Fibroblast of villous mesenchyme (primary cell): ENCODE measurements around the gene CDC73. TPM values are rescaled to one million over a fixed set of nuclear protein-coding genes. Genes with fewer than 3 reads are reported as not detected.

Experiments
- DNase-seq: peaks from one replicate; pipeline ENCODE4 v3.0.0-alpha.2; 2010; ENCODE audit warnings: low read depth
- H3K4me3 ChIP-seq: 2 replicates; pipeline ENCODE4 v1.5.1; 2011; ENCODE audit warnings: low read depth, mild to moderate bottlenecking, low read length
- total RNA-seq: library from RNA; depleted of rRNA; stranded (reverse); fragments of >200 nt; gene quantifications from 2 replicates; pipeline ENCODE4 v1.2.3, GENCODE V29; 2012
- TF ChIP-seq, protein P1 (sequence below): IDR thresholded peaks from 2 replicates; pipeline ENCODE4 v1.5.1; 2012; ENCODE audit warnings: low read depth, mild to moderate bottlenecking, low read length; ENCODE audit not compliant: insufficient read depth

Gene CDC73
- total RNA-seq, 1 donor: 40.2 TPM

DNA sequence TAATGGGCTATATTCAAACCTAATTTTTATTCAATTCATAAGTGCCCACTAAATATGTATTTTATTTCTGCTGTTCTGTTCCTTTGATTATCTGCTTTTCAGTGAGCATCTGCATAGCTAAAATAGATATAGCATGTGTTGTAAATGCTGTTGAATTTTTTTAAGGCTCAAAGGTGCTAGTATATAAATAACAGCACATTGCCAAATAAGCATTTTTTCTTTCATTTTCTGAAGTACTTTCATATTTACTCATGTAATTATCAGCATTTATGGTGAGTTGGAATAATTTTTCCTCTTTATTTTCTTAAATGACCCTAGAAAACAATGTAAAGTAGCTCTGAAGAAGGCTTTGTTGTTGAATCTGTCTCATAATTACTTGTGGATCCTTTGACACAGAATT is 134.2 kb downstream of the CDC73 start:
- DNase-seq: no peak
- H3K4me3 ChIP-seq: no peak overlapping the region
- TF ChIP-seq, protein P1, sequence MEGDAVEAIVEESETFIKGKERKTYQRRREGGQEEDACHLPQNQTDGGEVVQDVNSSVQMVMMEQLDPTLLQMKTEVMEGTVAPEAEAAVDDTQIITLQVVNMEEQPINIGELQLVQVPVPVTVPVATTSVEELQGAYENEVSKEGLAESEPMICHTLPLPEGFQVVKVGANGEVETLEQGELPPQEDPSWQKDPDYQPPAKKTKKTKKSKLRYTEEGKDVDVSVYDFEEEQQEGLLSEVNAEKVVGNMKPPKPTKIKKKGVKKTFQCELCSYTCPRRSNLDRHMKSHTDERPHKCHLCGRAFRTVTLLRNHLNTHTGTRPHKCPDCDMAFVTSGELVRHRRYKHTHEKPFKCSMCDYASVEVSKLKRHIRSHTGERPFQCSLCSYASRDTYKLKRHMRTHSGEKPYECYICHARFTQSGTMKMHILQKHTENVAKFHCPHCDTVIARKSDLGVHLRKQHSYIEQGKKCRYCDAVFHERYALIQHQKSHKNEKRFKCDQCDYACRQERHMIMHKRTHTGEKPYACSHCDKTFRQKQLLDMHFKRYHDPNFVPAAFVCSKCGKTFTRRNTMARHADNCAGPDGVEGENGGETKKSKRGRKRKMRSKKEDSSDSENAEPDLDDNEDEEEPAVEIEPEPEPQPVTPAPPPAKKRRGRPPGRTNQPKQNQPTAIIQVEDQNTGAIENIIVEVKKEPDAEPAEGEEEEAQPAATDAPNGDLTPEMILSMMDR: no peak

DNA sequence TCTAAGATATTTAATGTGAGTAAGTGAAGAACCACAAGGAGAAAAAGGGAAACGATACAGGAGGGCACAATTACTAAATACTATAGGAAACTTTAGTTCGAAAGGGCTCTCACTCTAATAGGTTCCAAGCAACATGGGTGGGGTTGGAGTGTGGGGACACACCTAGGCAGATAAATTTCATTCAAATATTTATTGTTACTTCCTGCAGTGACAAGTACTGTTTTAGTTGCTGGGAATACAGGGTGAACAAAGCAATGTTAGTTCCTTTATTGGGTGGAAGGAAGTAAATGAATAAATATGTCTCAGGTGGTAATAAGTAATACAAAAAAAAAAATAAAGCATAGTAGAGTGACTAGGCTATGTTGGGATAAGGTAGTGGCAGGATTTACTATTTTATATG is 137.8 kb downstream of the CDC73 start:
- no peak overlapping the region for H3K4me3 ChIP-seq
- no peak for DNase-seq
- TF ChIP-seq, protein P1: no peak

DNA sequence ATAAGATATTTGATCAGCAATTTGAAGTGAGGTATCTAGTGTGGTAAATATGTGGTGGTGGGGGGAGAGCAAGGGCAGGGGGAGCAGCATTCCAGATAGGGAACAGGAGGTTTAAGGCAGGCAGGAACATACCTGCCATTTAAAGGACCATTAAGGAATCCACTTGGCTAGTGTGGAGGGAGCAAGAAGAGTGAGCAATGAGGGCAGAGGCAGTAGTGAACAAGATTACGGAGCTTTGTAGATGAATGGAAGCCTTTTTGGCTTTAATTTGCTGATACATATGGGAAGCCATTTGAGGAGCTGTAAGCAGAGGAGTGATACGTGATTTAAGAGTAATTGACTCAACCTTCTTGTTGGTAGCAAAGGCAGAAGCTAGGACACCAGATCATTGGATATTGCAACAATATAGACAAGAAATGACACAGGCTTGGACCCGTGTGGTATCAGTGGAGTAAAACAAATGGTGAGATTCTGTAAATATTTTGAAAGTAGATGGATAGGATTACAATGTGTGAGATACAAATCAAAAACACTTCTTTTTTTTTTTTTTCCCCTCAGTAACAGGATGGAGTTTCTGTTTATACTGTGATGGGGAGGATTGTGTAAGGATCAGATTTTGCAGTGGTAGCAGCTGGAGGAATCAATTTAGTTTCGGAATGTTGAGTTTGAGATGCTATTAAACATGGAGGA is 138.4 kb downstream of the CDC73 start:
- DNase-seq: peak; percentile 77
- TF ChIP-seq, protein P1: no peak
- no peak overlapping the region for H3K4me3 ChIP-seq

DNA sequence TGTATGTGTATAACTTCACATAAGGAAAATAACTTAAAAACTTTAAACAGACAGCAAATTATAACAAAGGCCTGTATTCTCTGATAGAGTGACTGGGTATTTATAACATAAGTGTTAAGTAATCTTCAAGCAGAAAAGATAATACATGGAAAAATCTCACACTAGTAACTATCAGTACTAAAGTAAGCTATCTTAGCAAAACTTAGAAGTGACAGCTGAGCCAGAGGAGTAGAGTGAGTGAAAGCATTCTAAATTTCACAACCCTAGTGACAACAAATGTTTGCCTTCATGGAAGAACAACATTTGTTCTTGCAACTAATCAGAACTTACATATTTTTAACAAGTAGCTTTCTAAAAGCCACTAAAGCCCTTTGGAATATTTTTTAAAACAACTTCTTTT is 139.1 kb downstream of the CDC73 start:
- peak; percentile 33 for DNase-seq
- no peak overlapping the region for H3K4me3 ChIP-seq
- TF ChIP-seq, protein P1: no peak

DNA sequence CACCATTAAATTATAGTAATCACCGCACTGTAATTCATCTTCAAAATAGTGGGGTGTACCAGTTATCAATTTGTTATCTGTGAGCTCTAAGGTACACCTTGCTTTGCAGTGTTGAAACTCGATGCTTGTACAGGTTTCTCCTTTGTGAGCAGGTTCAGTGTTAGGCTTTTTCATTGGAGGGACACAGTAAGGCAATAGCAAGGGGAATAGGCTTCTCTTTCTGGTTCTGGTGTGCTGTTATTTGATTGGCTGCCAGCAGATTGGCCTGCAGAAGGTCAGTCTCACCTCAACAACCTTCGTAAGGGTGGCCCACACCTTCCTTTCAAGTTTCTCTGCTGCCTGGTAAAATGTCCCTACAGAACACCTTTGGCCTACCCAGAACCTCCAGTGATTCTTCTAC is 140.8 kb downstream of the CDC73 start:
- TF ChIP-seq, protein P1: no peak
- H3K4me3 ChIP-seq: no peak overlapping the region
- no peak for DNase-seq

DNA sequence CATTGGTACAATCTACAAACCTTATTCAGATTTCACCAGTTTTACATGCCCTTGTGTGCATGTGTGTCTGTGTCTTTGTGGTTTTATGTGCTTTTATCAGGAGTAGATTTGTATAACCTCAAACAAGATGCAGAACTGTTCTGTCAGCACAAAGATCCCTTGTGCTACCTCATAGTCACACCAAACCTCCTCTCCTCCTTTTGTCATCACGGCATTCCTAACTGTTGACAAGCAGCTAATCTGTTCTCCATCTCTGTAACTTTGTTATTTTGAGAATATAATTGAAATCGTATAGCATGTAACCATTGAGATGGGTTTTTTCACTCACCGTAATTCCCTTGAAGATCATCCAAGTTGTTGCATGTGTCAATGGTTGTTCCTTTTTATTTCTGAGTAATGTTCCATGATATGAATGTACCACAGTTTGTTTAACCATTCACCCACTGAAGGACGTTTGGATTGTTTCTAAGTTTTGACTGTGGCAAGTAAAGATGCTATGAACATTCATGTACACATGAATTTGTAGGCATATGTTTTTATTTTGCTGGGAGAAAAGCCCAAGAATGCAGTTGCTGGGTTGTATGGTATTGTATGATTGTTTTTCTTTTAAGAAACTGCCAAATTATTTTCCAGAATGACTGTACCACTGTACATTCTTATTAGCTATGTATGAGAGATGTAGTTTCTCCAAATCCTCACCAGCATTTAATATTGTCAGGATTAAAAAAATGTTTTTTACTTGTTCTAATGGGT is 142.7 kb downstream of the CDC73 start:
- TF ChIP-seq, protein P1: no peak
- DNase-seq: peak; percentile 28

More for the DNA sequence above, 142.7 kb downstream of the CDC73 start:
- no peak overlapping the region for H3K4me3 ChIP-seq
